EL (cell line): Measurements from ENCODE around the gene D2HGDH.
A peak's percentile ranks its signal among the peaks of the same experiment; 100 is the strongest.
"Not testable (repeated sequence)": the region's sequence is repeated elsewhere in the genome, so short reads cannot be mapped to it uniquely, and the experiment has no call there.

ENCODE experiments used
- DNase-seq: peaks from one replicate; pipeline ENCODE4 v3.0.0-alpha.2; 2016

Gene D2HGDH

DNA sequence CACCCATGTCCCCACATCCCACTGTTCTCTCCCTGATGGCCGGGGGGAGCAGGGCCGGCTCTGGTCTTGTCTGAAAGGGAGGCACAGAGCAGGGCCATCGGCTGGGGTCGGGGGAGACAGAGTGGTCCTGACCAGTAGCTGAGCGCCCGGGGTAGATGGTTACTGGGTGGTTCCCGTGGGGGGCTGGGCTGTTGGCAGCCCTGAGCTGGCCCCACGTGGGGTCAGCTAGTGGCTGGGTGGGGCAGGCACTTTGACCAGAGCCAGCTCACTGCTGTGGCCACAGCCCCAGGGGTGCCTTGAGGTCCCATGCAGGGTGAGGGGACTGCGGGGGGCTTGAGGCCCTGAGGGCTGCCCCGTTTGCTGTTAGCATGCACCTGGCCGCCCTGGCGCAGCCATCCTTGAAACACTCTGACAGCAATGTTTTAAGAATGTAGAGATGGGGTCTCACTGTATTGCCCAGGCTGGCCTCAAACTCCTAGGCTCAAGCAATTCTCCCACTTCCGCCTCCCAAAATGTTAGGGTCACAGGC lies 62.2 kb downstream of the D2HGDH start:
- DNase-seq, result no peak

DNA sequence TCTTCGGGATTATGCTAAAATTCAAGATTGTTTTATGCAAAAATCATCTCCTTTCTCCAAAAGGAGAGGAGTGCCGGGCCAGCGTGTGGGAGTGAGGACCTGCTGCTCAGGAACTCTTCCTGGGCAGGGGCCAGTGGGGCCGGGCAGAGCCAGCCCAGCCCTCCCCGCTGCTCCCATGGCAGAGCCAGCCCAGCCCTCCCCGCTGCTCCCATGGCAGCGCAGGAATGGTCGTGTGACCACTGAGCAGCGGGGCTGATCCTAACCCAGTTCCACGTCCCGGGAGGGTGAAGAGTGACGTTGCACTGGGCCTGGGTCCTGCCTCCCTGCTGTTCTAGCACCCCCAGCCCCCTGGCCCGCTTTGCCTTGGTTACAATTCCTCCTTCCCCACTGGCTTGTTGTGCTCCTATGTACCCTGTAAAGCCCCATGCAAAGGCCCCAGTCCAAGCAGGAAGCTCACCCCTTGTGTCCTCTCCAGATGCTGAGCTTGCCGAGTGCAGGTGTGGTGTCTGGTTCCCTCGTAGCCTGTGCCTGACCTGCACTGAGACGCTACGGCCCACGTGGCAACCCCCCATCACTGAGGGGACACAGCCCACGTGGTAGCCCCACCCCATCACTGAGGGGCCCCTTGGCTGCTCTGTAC lies 63.1 kb downstream of the D2HGDH start:
- DNase-seq, result no peak

DNA sequence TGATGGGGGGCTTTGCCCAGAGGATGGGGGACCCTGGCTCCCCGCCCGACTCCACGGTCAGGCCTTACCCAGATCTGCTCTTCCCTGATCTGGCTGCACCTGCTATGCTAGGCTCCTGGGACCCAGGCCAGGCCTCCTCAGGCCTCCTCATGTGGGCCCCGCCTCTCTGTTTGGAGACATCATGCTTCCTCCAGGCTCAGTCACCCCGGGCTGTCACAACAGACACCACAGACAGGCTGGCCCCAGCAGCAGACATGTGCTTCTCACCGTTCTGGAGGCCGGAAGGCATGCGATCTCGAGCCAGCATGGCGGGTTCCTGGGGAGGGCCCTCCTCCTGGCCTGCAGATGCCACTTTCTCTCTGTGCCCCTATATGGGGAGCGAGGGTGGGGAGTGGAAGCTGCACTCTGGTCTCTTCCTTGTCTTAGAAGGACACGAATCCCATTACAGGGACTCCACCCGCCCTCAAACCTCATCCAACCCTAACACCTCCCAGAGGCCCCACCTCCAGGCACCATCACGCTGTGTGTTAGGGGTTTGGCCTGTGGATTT lies 63.7 kb downstream of the D2HGDH start:
- DNase-seq, result no peak

DNA sequence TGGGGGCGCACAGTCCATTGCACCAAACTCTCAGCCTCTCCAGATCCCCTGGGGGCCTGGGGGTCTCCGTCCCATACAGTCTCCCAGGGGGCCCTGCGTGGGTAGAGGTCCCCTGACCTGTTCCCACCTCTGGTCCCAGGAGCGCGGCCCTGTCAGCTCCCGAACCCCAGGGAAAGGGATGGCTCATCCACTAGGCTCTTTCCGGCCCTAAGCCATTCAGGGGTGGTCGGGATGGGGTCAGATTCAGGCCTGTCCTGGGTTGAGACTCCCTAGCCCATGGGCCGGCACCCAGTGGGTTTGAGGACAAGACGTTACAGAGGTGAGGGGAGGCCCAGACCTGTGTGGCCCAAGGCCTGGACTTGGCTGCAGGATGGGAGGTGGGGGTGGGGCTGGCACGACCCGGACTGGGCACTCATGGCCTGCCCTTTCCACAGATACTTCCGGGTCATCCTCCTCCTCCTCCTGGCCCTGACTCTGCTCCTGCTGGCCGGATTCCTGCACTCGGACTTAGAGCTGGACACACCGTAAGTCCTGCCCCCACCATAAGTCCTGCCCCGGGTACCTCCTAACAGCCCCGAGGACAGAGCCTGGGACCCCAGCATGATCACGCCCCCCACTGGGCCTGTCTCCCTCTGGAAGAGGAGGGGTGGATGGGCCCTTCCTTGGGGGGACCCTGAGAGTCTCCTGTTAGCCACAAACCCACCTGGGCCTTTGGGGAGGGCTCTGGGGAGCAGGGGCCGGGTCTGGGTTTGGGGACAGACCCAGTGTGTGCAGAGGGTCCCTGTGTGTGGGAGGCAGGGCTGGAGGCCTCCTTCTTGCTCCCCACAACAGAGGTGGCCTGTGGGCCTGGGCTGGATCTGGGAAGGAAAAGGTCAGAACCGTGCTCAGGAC lies 64.4 kb downstream of the D2HGDH start:
- DNase-seq, result no peak

DNA sequence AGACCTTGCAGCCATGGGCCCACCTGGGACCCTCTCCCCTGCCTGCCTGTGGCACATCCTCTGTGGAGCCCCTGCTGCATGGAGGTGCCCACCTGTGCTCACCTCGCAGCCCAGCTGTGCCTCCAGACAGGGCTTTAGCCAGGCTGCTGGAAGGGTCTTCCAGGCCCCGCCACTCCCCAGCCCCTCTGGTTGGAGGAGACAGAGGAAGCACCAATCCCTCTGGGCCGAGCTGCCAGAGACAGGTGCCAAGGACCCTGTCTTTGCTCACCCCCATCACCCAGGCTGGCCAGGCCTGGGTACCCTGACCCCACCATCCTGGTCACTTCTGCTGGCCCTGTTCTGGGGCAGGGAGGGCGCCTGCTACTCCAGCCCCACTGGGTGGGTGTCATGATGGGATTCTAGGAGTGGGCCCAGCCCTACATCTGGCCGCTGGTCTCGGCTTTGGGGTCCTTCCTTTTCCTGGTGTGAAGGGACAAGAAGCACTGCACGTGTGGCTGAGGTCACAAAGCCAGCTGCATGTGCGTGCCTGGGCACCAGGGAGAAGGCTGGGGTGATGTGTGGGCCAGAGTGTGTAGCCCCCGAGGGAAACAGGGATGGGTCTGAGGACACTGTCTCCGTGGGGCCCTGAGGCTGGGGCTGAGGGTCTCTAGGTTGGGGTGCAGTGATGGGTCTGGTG lies 65.2 kb downstream of the D2HGDH start:
- no peak for DNase-seq

DNA sequence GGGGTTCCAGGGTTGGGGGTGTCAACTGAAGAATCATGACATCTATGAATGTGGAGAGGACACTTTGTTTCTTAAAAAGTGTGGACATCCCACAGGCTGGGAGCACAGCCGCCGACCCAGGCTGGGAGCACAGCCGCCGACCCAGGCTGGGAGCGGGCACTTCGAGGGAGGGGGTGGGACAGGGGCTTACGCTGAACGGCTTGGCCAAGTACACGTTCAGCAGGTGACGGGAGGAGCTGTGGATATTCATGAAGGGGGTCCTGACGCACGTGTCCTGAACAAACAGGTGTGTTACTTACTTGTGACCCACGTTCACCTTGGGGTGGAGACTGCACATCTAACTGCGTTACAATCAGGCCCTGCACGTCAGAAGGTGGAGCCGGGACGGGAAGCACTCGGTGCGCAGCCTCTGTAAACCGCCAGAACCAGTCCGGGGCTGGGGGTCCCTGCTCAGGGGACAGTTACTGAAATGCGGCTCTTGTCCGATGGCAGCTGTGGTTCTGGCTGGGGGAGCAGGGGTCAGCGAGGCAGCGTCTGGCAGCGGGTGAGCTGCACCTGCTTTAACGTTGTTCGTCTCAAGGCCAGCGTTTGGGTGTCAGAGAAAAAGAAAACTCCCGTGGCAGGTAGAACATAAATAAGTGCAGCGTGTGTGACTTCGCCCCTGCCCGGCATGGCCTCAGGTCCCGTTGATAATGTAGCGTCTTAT lies 65.9 kb downstream of the D2HGDH start:
- DNase-seq, result not testable (repeated sequence)

DNA sequence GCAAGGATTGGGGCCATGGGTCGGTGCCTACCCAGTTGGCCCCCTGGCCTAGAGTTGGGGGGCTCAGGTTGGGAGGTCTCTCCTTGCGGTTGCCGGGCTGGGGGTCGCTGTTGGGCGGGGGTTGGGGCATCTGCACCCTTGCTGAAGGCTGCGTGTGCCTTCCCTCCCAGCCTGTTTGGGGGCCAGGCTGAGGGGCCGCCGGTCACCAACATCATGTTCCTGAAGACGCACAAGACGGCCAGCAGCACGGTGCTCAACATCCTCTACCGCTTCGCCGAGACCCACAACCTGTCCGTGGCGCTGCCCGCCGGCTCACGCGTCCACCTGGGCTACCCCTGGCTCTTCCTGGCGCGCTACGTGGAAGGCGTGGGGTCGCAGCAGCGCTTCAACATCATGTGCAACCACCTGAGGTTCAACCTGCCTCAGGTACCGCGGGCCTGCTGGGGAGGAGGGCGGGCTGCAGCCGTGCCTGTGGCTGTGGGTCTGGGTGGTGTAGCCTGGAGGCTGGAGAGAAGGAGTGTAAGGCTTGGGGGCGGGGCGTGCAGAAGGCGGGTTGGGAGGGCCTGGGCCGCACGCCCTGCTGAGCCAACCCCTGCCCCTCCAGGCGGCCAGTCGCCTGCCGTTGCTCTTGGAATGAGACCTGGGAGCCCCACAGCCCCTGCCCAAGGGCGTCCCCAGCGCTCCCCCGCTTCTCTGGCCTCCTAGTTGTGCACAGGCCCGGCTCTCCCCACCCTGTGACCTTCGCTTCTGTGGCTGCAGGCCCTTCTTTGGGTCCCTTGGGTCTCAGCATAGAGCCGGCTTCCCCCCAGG lies 67.4 kb downstream of the D2HGDH start:
- DNase-seq, result no peak

DNA sequence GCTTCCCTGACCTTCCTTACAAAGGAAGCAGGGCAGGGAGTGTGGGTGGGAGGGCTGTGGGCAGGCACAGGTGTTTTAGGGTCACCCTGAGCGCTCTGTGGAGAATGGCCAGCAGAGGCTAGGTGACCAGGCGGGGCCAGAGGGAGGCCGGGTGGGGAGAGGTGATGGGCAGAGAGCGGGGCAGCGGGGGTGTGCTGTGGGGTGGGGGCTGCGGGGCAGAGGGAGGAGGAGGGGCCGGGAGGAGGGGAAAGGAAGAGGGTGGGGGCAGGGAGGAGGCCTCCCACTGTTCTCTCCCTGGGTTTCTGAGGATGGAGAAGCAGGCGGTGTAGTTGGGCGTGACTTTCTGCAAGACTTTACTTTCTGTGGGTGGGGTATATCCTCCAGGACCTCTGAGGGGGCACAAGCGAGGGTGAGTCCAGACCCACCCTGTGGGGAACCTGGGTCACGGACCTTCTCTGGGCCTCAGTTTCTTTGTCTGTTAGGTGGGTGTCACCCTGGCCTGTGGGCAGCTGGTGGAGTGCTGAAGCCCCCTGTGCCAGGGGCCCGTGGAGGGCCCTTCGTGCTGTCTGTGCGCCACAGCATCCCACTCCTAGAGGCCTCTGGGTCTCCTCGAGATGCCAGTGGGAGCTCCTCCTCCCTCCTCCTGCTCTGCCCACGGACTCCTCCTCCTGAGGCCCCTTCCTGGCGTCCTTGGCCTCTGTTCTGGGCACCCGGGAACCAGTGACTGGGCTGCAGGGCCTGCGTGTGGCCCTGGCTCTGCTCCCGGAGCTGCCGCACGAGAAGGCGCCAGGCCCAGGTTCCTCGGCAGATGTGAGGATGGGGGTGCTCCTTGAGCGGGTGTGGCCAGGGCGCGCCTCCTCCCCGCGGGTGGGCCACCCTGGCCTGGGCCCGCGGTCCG lies 68.2 kb downstream of the D2HGDH start:
- no peak for DNase-seq

DNA sequence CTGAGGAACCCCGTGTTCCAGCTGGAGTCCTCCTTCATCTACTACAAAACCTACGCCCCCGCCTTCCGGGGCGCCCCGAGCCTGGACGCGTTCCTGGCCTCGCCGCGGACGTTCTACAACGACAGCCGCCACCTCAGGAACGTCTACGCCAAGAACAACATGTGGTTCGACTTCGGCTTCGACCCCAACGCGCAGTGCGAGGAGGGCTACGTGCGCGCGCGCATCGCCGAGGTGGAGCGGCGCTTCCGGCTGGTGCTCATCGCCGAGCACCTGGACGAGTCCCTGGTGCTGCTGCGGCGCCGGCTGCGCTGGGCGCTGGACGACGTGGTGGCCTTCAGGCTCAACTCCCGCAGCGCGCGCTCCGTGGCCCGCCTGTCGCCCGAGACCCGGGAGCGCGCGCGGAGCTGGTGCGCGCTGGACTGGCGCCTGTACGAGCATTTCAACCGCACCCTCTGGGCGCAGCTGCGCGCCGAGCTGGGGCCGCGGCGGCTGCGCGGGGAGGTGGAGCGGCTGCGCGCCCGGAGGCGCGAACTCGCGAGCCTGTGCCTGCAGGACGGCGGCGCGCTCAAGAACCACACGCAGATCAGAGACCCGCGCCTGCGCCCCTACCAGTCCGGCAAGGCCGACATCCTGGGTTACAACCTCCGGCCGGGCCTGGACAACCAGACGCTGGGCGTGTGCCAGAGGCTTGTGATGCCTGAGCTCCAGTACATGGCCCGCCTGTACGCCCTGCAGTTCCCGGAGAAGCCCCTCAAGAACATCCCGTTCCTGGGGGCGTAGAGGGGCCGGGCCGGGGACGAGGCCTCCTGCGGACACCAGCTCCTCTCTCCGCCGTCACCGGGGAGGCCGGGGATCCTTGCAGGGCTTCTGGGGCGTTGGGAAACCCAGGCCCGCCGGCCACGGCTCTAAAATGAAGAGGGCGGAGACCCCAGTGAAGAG lies 69.2 kb downstream of the D2HGDH start:
- peak; percentile 62 for DNase-seq

DNA sequence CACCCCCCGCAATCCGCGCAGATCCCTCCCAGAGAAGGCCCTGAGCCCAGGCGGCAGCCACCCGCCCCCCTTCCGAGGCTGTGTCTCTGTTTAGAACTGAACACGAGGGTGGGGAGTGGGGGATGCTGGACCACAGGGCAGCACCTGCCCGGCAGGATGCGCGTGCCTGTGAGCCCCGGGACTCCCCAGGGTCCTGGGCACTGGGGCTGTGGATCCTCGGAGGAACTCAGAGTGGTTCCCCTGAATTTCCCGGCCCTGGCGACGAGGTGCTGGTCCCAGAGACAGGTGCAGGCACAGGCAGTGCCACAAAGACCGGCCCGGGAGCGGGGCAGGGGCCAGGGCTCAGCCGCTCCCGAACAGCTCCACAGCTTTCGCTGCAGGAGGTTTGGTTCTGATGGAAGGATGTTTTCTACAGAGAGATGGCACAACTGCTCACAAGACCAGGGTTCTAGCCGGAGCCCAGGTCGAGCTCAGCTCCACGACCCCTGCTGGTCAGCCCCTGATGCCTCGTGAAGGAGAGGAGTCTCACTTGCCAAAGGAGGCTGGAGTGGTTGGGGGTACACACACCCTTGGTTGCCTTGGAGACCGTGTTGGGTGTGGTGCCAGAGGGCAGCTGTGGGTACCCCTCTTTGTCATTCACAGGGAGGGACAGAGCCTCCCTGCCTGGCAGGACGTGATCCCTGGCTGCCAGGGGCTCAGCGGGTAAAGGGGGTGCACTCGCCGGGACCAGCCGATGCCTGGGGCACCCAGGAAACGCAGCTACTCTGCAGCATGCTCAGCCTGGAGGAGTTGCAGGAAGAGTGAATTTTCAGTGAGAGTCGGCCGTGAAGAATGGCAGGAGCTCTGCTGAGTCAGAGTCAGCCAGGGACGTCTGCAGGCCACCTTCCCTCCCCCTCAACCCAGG lies 70.1 kb downstream of the D2HGDH start:
- no peak for DNase-seq

DNA sequence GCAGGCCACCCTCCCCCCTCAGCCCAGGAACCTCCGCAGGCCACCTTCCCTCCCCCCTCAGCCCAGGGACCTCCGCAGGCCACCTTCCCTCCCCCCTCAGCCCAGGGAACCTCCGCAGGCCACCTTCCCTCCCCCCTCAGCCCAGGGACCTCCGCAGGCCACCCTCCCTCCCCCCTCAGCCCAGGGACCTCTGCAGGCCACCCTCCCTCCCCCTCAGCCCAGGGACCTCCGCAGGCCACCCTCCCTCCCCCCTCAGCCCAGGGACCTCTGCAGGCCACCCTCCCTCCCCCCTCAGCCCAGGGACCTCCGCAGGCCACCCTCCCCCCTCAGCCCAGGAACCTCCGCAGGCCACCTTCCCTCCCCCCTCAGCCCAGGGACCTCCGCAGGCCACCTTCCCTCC lies 71.8 kb downstream of the D2HGDH start:
- not testable (repeated sequence) for DNase-seq

DNA sequence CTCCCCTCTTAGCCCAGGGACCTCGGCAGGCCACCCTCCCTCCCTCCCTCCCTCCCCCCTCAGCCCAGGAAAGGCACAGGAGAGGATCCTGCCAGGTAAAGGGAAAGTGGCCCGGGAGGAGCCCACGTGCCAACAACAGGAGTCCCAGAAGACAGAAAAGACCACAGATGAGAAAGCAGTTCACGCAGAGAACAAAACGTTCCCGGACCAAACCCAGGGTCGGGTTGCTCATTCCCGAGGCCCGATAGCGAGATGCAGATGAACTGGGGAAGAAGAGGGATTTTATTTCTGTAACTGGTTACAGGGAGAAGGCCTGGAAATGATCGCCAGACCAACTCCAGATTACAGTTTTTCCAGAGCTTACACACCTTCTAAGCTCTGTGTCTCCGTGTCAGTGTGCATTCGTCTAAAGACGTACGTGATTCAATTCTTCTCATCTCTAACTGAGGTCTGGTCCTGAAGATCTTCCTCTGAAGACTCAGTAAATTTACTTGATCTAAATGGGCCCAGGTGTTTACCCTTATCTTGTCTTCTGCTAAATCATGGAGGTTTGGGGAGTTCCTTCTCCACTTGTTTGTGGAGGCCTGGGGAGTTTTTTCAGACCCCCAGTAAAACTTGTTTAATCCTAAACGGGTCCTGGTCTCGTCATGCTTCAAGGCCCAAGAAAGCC lies 73.8 kb downstream of the D2HGDH start:
- DNase-seq, result no peak

DNA sequence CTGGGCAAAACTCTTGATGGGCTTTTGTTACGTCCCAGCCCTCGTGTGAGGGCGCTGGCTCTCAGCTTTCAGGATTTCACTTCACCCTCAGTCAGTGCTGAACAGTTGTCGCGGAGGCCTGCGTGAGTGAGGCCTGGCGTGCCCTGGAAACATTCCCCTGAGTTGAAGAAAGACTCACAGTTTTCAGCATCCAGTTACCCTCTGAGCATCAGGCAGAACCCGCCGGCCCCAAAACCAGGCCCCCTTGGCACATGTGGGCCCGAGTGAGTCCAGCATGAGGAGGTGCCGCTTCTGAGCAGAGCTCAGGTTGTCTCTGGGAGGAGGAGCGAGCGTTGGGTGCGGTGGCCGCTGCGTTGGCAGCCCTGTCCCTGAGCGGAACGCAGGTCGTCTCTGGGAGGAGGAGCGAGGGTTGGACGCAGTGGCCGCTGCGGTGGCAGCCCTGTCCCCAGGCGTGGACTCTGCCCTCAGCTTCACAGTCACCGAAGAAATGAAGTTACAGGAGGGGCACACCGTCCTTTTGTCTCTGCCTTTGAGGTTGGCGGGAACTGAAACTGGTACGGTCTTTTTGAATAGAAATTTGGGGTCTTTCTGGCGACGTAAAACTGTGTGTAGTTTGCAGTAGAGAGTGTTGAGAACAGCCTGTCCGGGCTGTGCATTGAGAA lies 74.4 kb downstream of the D2HGDH start, which contains the start of gene NEU4:
NEU4 (plus strand) TSS at position 473 of the 662 bp plus-strand sequence. CDS start 5,292 bp downstream, outside the sequence.
- DNase-seq, result no peak

DNA sequence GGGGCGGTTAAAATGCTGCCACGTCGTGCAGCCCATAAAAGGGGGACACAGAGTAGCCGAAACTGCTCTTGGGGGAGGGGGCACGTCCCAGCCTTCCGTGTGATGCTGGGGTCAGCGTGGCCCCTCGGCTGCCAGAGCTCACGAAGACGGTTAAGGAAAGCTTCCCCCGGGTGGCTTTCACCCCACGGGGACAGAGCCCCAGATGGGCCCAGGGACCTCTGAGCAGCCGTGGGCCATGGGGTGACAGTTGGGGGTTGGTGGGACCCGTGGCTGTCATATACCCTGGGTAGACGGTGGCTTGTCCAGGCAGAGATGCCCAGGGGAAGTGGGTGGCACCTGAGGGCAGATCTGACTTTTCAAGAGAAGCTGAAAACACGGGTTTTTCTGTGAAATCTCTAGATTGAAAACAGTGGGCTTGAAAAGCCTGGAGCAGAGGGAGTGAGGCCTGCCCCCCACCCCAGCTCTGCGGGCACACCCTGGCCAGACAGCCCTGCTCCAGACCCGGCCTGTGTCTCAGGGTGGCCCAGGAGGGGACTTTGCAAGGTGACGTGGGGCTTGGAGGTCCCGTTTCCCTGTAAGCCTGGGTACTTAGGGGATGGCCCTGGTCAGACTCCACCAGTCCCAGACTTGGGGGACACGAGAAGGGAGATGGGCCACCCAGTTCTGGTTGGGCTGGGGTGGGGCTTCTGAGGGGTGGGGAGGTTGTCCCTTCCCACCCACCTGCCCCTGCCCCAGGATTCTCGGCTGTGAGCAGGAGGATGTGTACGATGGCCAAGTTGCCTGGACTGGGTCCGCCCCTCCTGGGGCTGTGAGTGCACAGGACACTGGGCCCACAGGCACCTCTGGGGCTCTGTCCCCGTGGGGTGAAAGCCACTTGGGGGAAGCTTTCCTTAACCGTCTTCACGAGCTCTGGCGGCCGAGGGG lies 75.2 kb downstream of the D2HGDH start:
- DNase-seq, result no peak

DNA sequence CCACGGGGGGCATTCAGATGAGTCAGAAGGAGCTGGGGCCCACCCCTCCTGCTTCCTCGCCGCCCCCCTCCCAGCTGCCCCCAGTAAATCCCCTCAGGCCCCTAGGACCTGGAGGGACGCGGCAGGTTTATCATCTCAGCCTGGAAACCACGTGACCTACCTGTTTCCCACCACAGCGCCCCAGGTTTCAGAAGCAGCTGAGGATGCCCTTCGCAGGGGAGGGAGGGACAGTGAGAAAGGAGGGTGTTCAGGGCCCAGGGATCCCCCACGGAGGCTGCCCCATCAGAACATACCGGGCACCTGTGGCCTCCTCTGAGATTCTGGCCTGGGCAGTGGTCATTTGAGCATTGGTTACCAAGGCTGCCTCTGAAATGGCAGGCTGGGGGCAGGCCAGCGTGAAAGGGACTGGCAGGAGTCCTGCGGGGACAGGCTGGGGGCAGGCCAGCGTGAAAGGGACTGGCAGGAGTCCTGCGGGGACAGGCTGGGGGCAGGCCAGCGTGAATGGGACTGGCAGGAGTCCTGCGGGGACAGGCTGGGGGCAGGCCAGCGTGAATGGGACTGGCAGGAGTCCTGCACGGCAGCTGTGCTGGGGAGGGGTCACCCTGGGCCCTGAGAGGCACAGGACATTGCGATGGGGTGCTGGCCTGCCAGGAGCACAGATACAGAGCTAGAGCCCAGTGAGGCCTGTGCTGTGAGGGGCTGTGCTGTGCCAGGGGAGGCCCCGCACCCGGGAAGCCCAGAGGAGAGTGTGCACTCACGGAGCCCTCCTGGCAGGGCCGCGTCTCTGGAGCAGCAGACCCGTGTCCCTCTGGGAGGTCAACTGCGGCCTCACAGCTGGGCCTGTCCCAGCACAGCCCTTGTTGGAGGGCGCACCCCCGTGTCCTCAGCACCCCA lies 76.1 kb downstream of the D2HGDH start:
- no peak for DNase-seq
